ENCODE data around the gene GPR149.

GPR149 gene

DNA sequence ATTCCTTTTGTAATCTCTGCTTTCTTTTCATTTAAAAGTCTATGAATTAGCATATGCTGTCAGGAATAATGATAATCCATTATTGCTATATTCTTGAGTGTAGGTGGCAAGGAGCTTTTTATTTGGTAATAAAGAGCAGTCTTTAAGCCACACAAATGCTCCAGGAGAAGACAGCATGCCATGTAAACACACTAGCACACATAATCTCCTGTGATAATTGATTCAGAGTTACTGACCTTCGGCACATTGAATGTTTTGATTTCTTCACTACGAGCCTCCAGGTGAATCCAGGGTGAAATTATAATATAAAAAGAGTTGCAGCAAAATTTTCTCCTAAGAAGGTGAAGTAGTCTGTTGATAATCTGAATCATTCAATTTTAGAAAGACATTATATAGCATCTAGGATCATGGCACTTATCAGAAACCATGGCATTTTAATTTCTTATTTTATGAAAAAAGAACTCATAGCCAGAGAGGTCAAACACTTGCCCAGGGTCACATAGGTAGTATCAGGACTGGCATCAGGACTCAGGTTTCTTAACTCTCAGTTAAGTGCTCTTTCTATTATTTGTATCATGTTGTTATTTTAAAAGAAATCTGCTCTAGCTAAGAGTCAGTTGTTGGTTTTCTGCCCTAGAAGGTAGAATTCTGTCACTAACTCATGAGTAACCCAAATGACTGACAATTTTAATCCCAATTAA lies 84.4 kb downstream of the GPR149 start:
- DNase-seq = no peak

GRCh38 chr3:154338570-154338969 lies 91.4 kb downstream of the GPR149 start:
- DNase-seq = no peak

DNA sequence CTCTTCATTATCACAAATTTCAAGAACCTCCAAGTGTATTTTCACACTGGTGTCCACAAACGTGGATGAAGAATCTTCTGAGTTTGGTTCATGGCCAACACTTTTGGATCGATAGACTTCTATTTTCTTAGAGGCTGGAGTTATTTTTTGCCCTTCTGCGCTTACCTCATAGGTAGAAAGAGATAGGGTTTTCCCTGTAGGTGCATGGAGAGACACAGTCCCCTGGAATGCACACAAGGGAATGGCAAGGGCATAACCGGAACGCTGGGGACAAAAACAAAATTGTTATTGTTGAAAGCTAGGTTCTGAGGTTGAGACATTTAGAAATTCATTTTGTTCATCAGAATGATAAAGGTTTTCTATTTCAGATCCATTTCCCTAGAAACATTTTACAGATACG lies 92.0 kb downstream of the GPR149 start:
- DNase-seq = no peak

GRCh38 chr3:154334973-154335420 lies 95.0 kb downstream of the GPR149 start:
- no peak for DNase-seq

DNA sequence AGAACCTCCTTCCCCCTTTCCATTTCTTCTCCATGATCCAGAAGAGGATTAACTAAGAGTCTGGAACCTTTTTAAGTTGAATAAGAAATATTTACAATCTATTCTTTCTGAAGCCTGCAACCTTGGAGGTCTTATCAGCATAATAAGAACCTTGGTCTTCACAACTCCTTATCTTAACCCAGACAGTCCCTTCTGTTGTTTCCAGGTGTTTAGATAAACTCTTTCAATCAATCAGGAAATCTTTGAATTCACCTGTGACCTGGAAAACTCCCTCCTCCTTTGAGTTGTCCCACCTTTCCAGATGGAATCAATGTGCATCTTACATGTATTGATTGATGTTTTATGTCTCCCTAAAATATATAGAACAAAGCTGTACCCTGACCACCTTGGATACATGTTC lies 102.1 kb downstream of the GPR149 start:
- DNase-seq = no peak

DNA sequence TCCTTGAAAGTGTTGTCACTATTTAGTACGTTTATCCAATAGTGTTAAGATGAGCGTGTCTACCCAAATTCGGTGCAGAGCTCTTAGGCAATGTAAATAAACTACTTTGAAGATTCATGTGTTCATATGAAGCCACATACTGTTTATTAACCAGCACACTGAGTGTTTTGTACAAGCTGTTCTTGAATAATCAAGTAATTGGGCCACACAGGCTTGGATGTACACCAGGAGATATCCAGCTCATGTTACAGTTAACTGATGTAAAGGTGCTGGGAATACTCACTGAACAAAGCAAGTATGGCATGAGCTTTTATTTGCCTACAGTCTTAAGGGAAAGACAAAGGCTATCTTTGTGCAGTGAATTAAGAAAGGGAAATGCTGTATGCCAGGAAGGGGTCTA lies 105.1 kb downstream of the GPR149 start:
- no peak for DNase-seq

DNA sequence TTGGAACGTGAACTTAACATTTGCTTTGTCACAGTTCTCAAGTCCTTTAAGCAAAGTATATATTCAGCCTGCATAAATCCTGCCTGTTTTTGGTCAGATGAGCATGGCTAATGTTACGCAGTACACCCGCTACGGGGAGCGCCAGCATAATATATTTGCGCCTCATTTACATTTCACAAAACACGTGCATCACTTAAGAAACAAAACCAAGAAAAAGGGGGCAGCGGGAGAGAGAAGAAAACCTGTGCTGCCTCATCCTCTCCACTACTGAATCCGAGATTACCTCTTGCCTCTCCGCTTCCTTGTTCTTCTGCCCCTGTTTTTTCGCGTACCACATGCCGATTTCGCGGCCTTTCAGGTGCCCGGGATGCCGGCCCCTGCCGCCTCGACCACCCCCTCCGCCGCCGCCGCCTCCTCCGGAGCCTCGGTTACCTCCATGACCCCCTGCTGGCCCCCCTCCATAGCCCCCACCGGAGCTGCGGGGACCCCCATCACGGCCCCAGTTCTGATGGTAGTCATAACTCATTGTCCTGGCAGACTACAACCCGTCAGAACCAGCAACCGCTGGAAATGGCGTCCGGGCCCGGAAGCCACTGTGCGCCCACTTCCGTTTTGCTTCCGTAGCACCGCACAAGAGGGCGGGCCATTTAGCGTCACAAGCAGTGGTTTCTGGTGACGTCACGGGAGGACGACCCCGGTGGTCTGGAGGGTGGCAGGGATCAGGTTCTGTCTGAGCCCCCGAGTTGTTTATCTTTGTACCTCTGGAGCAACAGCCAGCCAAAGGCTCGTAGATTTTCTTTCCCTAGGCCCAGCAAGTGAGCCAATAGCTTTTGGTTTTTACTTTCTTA lies 105.9 kb downstream of the GPR149 start, which contains the start of gene DHX36:
Gene DHX36, minus strand, starts transcription at position 597 of the 848 bp plus-strand sequence. Its CDS starts 71 bp downstream, at position 526.
- DNase-seq = peak; percentile 89

DNA sequence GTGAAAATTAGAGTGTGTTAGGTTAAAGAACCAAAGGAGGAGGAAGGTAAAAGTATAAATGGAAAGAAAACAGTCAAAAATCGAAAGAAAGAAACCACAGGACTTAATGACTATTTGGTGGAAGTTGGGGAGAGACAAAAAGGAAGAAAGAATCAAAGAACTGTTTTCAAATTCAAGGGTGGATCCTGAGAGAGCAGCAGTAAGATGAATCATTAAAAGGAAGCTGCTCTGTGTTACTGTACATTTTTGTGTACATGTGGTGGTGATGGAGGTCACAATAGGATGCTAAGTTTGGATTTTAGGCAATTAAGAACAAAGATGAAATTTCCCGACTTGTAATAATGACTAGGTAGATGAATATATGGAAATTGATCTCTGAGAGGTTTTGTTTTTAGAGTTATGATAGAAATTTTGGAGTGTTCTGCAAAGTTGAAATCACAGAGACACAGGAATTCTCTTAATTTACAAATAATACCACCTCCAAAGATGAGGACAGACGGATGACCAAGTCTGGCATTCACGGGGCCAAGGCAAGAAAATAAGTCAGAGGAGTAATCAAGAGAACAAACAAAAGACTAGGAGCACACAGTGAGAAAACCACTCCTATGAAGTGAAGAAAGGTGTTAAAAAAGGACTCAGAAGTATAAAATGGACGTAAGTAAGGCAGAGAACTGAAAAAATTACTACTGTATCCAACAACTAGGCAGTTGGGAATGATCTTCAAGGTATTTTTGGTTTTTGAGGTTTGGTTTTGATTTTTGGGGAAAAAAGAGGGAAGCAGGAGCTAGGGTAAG lies 112.8 kb downstream of the GPR149 start:
- DNase-seq = no peak

GRCh38 chr3:154314152-154314551 lies 115.8 kb downstream of the GPR149 start:
- DNase-seq = no peak

DNA sequence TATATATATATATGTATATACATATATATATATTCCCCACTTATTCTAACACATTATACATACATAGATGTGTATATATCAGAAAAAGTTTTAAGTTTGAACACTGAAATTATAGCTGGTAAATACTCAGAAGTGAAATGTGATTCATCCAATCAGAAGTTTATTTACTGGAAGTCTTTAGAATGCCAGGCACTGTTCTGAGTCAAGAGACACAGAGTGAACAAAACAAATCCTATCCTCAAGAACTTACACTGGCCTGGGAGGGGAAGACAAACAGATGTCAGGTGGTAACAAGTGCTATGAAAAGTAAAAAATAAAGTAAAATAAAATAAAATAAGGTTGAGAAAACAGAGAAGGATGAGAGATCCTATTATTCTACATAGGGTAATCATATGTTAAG lies 119.2 kb downstream of the GPR149 start:
- DNase-seq = no peak

DNA sequence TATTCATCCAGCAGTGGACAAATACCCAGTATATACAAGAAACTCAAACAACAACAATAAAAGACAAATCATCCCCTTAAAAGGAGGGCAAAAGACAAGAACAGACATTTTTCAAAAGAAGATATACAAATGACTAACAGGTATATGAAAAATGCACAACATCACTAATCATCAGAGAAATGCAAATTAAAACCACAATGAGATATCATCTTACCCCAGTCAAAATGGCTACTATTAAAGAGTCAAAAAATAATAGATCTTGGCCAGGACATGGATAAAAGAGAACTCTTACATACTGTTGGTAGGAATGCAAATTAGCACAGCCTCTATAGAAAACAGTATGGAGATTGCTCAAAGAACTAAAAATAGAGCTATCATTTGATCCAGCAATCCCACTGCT lies 122.6 kb downstream of the GPR149 start:
- no peak for DNase-seq

DNA sequence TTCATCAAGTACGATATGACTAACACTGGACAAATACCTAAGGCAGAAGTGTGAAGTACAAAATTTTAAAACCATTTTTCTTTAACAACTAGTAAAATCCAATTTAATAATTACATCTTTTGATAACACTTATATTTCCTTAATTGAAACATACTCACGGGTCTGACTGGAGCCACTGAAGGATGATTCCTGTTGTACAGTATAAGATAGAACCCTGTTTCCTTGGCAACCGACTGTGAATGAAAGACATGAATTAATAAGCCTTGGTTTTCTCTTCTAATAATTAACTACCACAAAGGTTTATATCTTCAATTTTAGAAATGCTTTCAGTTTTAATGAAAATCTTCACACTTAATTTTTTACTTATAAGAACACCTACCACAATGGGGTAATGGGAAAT lies 125.1 kb downstream of the GPR149 start:
- DNase-seq = no peak

DNA sequence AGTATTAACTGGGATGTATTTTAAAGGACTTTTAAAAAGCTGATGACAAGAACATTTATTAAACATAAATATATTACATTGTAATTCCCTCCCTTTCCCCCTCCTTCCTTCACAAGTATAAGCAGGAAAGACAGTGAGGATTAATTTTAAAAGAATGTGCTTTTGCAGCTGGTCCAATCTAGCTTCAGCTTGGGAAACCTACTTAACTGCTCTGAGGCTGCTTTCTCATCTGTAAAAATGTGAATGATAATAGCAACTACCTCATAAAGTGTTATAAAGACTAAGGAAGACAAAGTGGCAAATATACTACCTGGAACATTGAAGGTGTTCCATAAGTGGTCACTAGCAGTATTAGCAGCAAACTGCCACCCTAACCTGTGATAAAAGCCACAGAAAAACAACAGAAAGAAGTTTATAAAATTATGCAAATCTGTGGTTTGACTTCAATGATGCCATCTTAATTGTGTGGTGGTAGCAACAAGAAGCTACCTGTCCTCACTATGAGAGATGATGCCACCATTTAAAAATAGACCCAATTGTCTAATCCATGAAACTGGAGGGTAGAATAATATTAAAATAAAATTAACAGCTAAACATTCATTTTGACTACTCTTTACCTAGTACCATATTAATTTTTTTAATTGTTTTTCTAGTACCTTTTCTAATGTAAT lies 125.7 kb downstream of the GPR149 start:
- DNase-seq = no peak

GRCh38 chr3:154301561-154301960 lies 128.4 kb downstream of the GPR149 start:
- DNase-seq = no peak

DNA sequence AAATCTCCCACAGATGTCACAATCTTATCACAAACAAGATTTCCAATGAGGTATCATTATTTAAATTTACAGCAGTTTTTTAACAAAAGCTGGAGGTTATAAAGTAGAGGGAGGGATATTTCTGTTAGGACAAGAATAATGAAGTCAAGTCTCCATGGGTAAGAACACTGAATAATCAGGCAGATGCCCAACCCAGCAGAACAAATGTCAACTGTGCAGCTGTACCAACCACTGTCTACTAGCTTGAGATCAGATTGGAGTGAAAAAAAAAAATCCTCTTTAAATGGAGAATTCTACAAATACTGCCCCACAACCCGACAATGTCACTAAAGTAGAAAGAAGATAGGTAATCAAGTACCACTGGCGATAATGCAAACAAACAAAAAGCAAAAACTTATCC lies 136.0 kb downstream of the GPR149 start:
- no peak for DNase-seq

DNA sequence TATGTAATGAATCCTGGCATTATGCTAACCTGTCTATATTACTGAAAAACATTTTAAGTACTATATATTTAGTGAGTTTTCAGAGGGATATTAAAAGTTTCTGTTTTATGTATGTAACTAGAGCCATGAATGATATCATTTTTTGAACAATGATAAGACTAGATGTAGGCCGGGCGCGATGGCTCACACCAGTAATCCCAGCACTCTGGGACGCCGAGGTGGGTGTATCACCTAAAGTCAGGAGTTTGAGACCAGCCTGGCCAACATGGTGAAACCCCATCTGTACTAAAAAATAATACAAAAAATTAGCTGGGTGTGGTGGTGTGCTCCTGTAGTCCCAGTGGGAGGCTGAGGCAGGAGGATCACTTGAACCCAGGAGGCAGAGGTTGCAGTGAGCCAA lies 139.8 kb downstream of the GPR149 start:
- DNase-seq = no peak
